Panc1 (cell line): ENCODE measurements around the gene NT5M. TPM values are rescaled to one million over a fixed set of nuclear protein-coding genes. Genes with fewer than 3 reads are reported as not detected.
"Not testable (repeated sequence)": the region's sequence is repeated elsewhere in the genome, so short reads cannot be mapped to it uniquely, and the experiment has no call there.

ENCODE experiments used
- ATAC-seq: fragments of 200-7000 bp; cut with Tn5 transposase; 2 replicates; pipeline ENCODE4 v1.9.1; 2020; ENCODE audit warnings: mild to moderate bottlenecking, moderate library complexity
- BruUV-seq: library from RNA; stranded (reverse); fragments of 400-500 nt; replicated peaks from 2 replicates; lab custom pipeline; 2021; lab: Mats Ljungman, UMichigan
- CTCF ChIA-PET: fragments of 300-600 bp; sonication (Branson Sonifier 250); formaldehyde crosslinking; loops from one replicate; lab custom pipeline; 2022; ENCODE audit warnings: antibody characterized with exemption; lab: Charles Lee
- POLR2A ChIA-PET: fragments of 300-600 bp; sonication (Branson Sonifier 250); formaldehyde crosslinking; loops from one replicate; lab custom pipeline; 2022; ENCODE audit warnings: antibody characterized with exemption; lab: Charles Lee
- DNase-seq: peaks from one replicate; pipeline ENCODE4 v3.0.0-alpha.2; 2010; ENCODE audit warnings: low read depth, low spot score
- H3K27ac ChIP-seq: 2 replicates; pipeline ENCODE4 v1.5.1; 2011; ENCODE audit warnings: mild to moderate bottlenecking, low read length, inconsistent platforms
- H3K27me3 ChIP-seq: fragments of 200-500 bp; sonication (Bioruptor generic); 2 replicates; pipeline ENCODE4 v1.6.0; 2014; ENCODE audit warnings: low read length, inconsistent platforms; ENCODE audit not compliant: control insufficient read depth, insufficient read depth
- H3K36me3 ChIP-seq: fragments of 200-500 bp; sonication (Bioruptor generic); 2 replicates; pipeline ENCODE4 v1.5.1; 2014; ENCODE audit warnings: inconsistent platforms, mild to moderate bottlenecking, low read length, moderate library complexity; ENCODE audit not compliant: control insufficient read depth, insufficient read depth
- H3K4me1 ChIP-seq: 2 replicates; pipeline ENCODE4 v1.5.1; 2011; ENCODE audit warnings: inconsistent platforms, mild to moderate bottlenecking, low read length, moderate library complexity; ENCODE audit not compliant: control insufficient read depth, insufficient read depth
- H3K4me3 ChIP-seq, 2 experiments: 2 replicates each; pipeline ENCODE4 v1.5.1; 2011 to 2012; ENCODE audit warnings: low read depth in 2 of 2, low read length in 2 of 2, mild to moderate bottlenecking in 2 of 2, inconsistent platforms in 1 of 2, moderate library complexity in 1 of 2
- H3K9me3 ChIP-seq: fragments of 200-500 bp; sonication (Bioruptor generic); 2 replicates; pipeline ENCODE4 v1.5.1; 2014; ENCODE audit warnings: low read depth, mild to moderate bottlenecking, inconsistent platforms, low read length, moderate library complexity; ENCODE audit not compliant: control insufficient read depth, insufficient read depth
- POLR2AphosphoS5 ChIP-seq: IDR thresholded peaks from 2 replicates; pipeline ENCODE4 v1.6.1; 2012; ENCODE audit warnings: mild to moderate bottlenecking, low read depth, low read length, moderate library complexity
- REST ChIP-seq, 2 experiments: IDR thresholded peaks; 2 replicates each; pipeline ENCODE4 v1.6.1; 2011 to 2012; ENCODE audit warnings: low read depth in 2 of 2, control low read depth in 1 of 2, low read length in 1 of 2, mild to moderate bottlenecking in 1 of 2, moderate library complexity in 1 of 2; ENCODE audit not compliant: insufficient read depth in 1 of 2
- SIN3A ChIP-seq: IDR thresholded peaks from 2 replicates; pipeline ENCODE4 v1.6.1; 2012; ENCODE audit warnings: low read depth, mild to moderate bottlenecking, low read length, moderate library complexity, borderline replicate concordance; ENCODE audit not compliant: insufficient read depth
- TCF7L2 ChIP-seq: IDR thresholded peaks from 2 replicates; pipeline ENCODE4 v1.6.1; 2011; ENCODE audit warnings: mild to moderate bottlenecking, low read depth, low read length, inconsistent platforms
- in situ Hi-C: cut with HindIII; loops from 2 replicates; pipeline ENCODE4 v1.10.0; 2016; ENCODE audit warnings: low sequenced_read_pairs, low pct_unique_long_range_greater_than_20kb
- intact Hi-C: fragments of 100-400 bp; cut with micrococcal nuclease; formaldehyde crosslinking; loops from one replicate; pipeline ENCODE4 v1.10.0; 2022; ENCODE audit not compliant: unreplicated experiment
- total RNA-seq: library from RNA; stranded (reverse); gene quantifications from one replicate; pipeline ENCODE4 v1.2.1, GENCODE V29; 2021; ENCODE audit not compliant: unreplicated experiment
- TF ChIP-seq, protein P1 (sequence below): fragments of 450-650 bp; IDR thresholded peaks from 2 replicates; pipeline ENCODE4 v1.5.1; 2017; ENCODE audit warnings: mild to moderate bottlenecking

Gene NT5M
- total RNA-seq, 1 experiment from 2014 or later = 3.1 TPM

- in situ Hi-C loops = no loop called here
- no TSS peak for BruUV-seq
- ChIA-PET POLR2A (no interaction called here), CTCF (no interaction called here)
- TF ChIP-seq POLR2AphosphoS5 (no peak), SIN3A (no peak), TCF7L2 (no peak), REST (IDR thresholded peaks at IDR 0.05; ENCODE audit: insufficient read depth in 1 of 2, low read depth in 2 of 2, low read length in 1 of 2) (no peak)
- TF ChIP-seq, protein P1, sequence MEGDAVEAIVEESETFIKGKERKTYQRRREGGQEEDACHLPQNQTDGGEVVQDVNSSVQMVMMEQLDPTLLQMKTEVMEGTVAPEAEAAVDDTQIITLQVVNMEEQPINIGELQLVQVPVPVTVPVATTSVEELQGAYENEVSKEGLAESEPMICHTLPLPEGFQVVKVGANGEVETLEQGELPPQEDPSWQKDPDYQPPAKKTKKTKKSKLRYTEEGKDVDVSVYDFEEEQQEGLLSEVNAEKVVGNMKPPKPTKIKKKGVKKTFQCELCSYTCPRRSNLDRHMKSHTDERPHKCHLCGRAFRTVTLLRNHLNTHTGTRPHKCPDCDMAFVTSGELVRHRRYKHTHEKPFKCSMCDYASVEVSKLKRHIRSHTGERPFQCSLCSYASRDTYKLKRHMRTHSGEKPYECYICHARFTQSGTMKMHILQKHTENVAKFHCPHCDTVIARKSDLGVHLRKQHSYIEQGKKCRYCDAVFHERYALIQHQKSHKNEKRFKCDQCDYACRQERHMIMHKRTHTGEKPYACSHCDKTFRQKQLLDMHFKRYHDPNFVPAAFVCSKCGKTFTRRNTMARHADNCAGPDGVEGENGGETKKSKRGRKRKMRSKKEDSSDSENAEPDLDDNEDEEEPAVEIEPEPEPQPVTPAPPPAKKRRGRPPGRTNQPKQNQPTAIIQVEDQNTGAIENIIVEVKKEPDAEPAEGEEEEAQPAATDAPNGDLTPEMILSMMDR = no peak
- Histone ChIP-seq H3K27me3 (no peaks in the 10 kb centered on the region), H3K36me3 (peaks cover 7% of the 10 kb centered on the region), H3K9me3 (no peaks in the 10 kb centered on the region), H3K4me1 (no peaks in the 10 kb centered on the region), H3K27ac (no peak overlapping the region), H3K4me3 (no peak overlapping the region)
- intact Hi-C loops = no loop called here
- no peak for ATAC-seq
- DNase-seq = no peak
Observed at GRCh38 chr17:17254036-17254435, 49.1 kb upstream of the NT5M start.

DNA sequence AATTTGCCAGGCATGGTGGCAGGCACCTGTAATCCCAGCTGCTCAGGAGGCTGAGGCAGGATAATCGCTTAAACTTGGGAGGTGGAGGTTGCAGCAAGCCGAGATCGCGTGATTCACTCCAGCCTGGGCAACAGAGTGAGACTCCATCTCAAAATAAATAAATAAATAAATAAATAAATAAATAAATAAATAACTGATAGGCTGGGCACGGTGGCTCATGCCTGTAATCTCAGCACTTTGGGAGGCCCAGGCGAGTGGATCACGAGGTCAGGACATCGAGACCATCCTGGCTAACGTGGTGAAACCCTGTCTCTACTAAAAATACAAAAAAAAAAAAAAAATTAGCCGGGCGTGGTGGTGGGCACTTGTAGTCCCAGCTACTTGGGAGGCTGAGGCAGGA lies 47.5 kb upstream of the NT5M start:
- H3K27ac ChIP-seq, ATAC-seq, intact Hi-C loops, H3K4me1 ChIP-seq, H3K4me3 ChIP-seq, H3K9me3 ChIP-seq, in situ Hi-C loops, H3K27me3 ChIP-seq, BruUV-seq, POLR2A ChIA-PET, DNase-seq: not testable (repeated sequence)
- peaks cover 12% of the 10 kb centered on the region for H3K36me3 ChIP-seq
- CTCF ChIA-PET = interaction anchor here (0.7 kb wide), 1 partner anchor 45 kb away, joined by 4 read pairs; no protein-coding TSS in a partner anchor

DNA sequence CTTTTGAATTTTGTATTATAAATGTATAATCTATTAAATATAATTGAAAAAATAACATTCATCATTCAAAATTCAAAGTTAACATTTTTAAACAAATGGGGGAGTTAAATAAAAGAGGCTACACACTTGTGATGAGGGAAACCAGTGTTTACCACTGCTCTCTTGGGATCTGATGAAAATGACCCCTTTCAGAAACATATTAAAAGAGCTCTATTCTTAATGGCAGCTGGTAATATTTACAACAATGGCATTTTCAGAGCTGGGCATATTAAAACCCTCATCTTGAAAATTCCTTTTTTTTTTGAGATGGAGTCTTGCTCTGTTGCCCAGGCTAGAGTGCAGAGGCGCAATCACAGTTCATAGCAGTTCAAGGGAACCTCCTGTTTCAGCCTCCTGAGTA lies 46.9 kb upstream of the NT5M start:
- intact Hi-C loops = no loop called here
- H3K36me3 ChIP-seq = peaks cover 14% of the 10 kb centered on the region
- CTCF ChIA-PET = interaction anchor here (0.7 kb wide), 1 partner anchor 45 kb away, joined by 4 read pairs; no protein-coding TSS in a partner anchor

More for the DNA sequence above, 46.9 kb upstream of the NT5M start:
- no peaks in the 10 kb centered on the region for H3K9me3 ChIP-seq
- ATAC-seq (no peak), DNase-seq (no peak)
- H3K4me3 ChIP-seq = no peak overlapping the region
- no peak overlapping the region for H3K27ac ChIP-seq
- POLR2A ChIA-PET = interaction anchor here (0.6 kb wide), 1 partner anchor 426 kb away, joined by 6 read pairs; no protein-coding TSS in a partner anchor
- in situ Hi-C loops = no loop called here
- H3K4me1 ChIP-seq = no peaks in the 10 kb centered on the region
- no TSS peak for BruUV-seq
- no peaks in the 10 kb centered on the region for H3K27me3 ChIP-seq
- TF ChIP-seq TCF7L2 (no peak), SIN3A (no peak), POLR2AphosphoS5 (no peak), REST (IDR thresholded peaks at IDR 0.05; ENCODE audit: insufficient read depth in 1 of 2, low read depth in 2 of 2, low read length in 1 of 2) (no peak)
- TF ChIP-seq, protein P1 = no peak
